Liver (tissue), 9 donors: Measurements from ENCODE around the gene SLC38A1. TPM values are rescaled to one million over a fixed set of nuclear protein-coding genes. Genes with fewer than 3 reads are reported as not detected.

ENCODE experiments used
- DNase-seq: peaks from one replicate; pipeline ENCODE4 v3.0.0-alpha.2; 2017; ENCODE audit warnings: low spot score
- H3K27ac ChIP-seq, 2 donors: one replicate each; pipeline ENCODE4 v1.7.0; 2013; ENCODE audit warnings: inconsistent platforms in 2 of 2, low read length in 2 of 2, control low read depth in 1 of 2, low read depth in 1 of 2, mild to moderate bottlenecking in 1 of 2
- H3K27me3 ChIP-seq, 4 donors: one replicate each; pipeline versions ENCODE4 v1.6.1 to v1.7.0; 2013; ENCODE audit warnings: low read length in 3 of 4, inconsistent platforms in 1 of 4, mild to moderate bottlenecking in 1 of 4, moderate library complexity in 1 of 4; ENCODE audit not compliant: control insufficient read depth in 4 of 4, insufficient read depth in 4 of 4
- H3K36me3 ChIP-seq, 4 donors: one replicate each; pipeline versions ENCODE4 v1.6.1 to v1.7.0; 2013; ENCODE audit warnings: low read length in 3 of 4, mild to moderate bottlenecking in 3 of 4, low read depth in 1 of 4, moderate library complexity in 1 of 4; ENCODE audit not compliant: control insufficient read depth in 4 of 4, insufficient read depth in 3 of 4
- H3K4me1 ChIP-seq, 4 donors: one replicate each; pipeline versions ENCODE4 v1.6.1 to v1.7.0; 2013; ENCODE audit warnings: low read length in 3 of 4, mild to moderate bottlenecking in 3 of 4, moderate library complexity in 1 of 4; ENCODE audit not compliant: control insufficient read depth in 4 of 4, insufficient read depth in 4 of 4
- H3K4me3 ChIP-seq, 3 donors: one replicate each; pipeline versions ENCODE4 v1.6.1 to v1.7.0; 2013; ENCODE audit warnings: low read length in 3 of 3, control low read depth in 1 of 3, low read depth in 1 of 3, mild to moderate bottlenecking in 1 of 3
- H3K9ac ChIP-seq, 2 donors: one replicate each; pipeline ENCODE4 v1.7.0; 2013; ENCODE audit warnings: low read length in 2 of 2, mild to moderate bottlenecking in 2 of 2, moderate library complexity in 2 of 2, control low read depth in 1 of 2, low read depth in 1 of 2
- H3K9me3 ChIP-seq, 4 donors: one replicate each; pipeline versions ENCODE4 v1.6.1 to v1.7.0; 2013; ENCODE audit warnings: low read length in 3 of 4; ENCODE audit not compliant: control insufficient read depth in 4 of 4
- ATF3 ChIP-seq: IDR thresholded peaks from 2 replicates; pipeline ENCODE4 v1.6.1; 2016; ENCODE audit warnings: antibody characterized with exemption
- CTCF ChIP-seq: fragments of 150-350 bp; IDR thresholded peaks from 2 replicates; pipeline ENCODE4 v1.5.1; 2017; ENCODE audit warnings: improper control_type of control experiment, low read depth, low read length; ENCODE audit not compliant: missing input control
- FOXA2 ChIP-seq: IDR thresholded peaks from 2 replicates; pipeline ENCODE4 v1.6.1; 2016; ENCODE audit warnings: antibody characterized with exemption
- GABPA ChIP-seq, 2 donors: IDR thresholded peaks in 1 of 2; conservative IDR thresholded peaks in 1 of 2; 2 replicates each; pipeline ENCODE4 v1.6.1; 2016; ENCODE audit warnings: antibody characterized with exemption in 2 of 2, mild to moderate bottlenecking in 1 of 2, moderate library complexity in 1 of 2
- HNF4A ChIP-seq, 2 donors: conservative IDR thresholded peaks; 2 replicates each; pipeline ENCODE4 v1.6.1; 2016; ENCODE audit warnings: antibody characterized with exemption in 2 of 2, mild to moderate bottlenecking in 2 of 2
- HNF4G ChIP-seq: IDR thresholded peaks from 2 replicates; pipeline ENCODE4 v1.6.1; 2016; ENCODE audit warnings: antibody characterized with exemption
- JUND ChIP-seq, 2 donors: IDR thresholded peaks; 2 replicates each; pipeline ENCODE4 v1.6.1; 2016; ENCODE audit warnings: antibody characterized with exemption in 2 of 2
- NR2F2 ChIP-seq: IDR thresholded peaks from 2 replicates; pipeline ENCODE4 v1.6.1; 2016; ENCODE audit warnings: antibody characterized with exemption
- REST ChIP-seq: IDR thresholded peaks from 2 replicates; pipeline ENCODE4 v1.6.1; 2016; ENCODE audit warnings: antibody characterized with exemption, mild to moderate bottlenecking
- RXRA ChIP-seq, 2 donors: IDR thresholded peaks; 2 replicates each; pipeline ENCODE4 v1.6.1; 2017 to 2018; ENCODE audit warnings: antibody characterized with exemption in 2 of 2, mild to moderate bottlenecking in 1 of 2
- TAF1 ChIP-seq: conservative IDR thresholded peaks from 2 replicates; pipeline ENCODE4 v1.6.1; 2016; ENCODE audit warnings: antibody characterized with exemption, mild to moderate bottlenecking
- ZBTB33 ChIP-seq: IDR thresholded peaks from 2 replicates; pipeline ENCODE4 v1.6.1; 2016; ENCODE audit warnings: antibody characterized with exemption
- WGBS: extraction: QIAGEN DNeasy Blood & Tissue Kit; methylation state at CpG from one replicate; pipeline ENCODE4 v1.1.7; 2013; 5-methylcytosine and 5-hydroxymethylcytosine counted together
- polyA plus RNA-seq, 2 donors: library from polyadenylated mRNA; stranded (reverse) in 1 of 2; unstranded in 1 of 2; fragments of 200-250 nt in 1 of 2; fragments of >200 nt in 1 of 2; fragmentation: Nextera tagmentation in 1 of 2; extraction: Ambion mirVana in 1 of 2; gene quantifications; one replicate each; pipeline versions ENCODE4 v1.2.1 to v1.2.3, GENCODE V29; 2013 to 2015
- total RNA-seq, 2 donors: library from RNA; depleted of rRNA; stranded (reverse); fragments of >200 nt; gene quantifications; one replicate each; pipeline ENCODE4 v1.2.3, GENCODE V29; 2014
- donor health status: healthy.
- donor health status: healthy.
- donor health status: healthy.
- donor health status: healthy.
- donor health status: healthy.

The SLC38A1 gene
- total and polyA plus RNA-seq, 4 donors: 6.2 to 14.9 (median 9.6) TPM

- 96% methylated on average over 3 of the region's 3 CpGs for WGBS
Measured at GRCh38 chr12:46185686-46186085, 83.2 kb downstream of the SLC38A1 start.

More at GRCh38 chr12:46185686-46186085, 83.2 kb downstream of the SLC38A1 start:
- Histone ChIP-seq H3K27ac (peak overlapping the region in 1 of 2 donors; percentile 41), H3K36me3 (no peaks in the 10 kb centered on the region), H3K9ac (no peak overlapping the region), H3K27me3 (no peaks in the 10 kb centered on the region), H3K4me3 (no peak overlapping the region), H3K4me1 (peaks cover 5 to 32% (median 11%) of the 10 kb centered on the region in 4 donors), H3K9me3 (no peaks in the 10 kb centered on the region)
- no peak for DNase-seq
- TF ChIP-seq FOXA2 (no peak), ZBTB33 (no peak), GABPA (IDR thresholded peaks at IDR 0.05 in 1 of 2, conservative IDR thresholded peaks at IDR 0.05 in 1 of 2) (no peak), HNF4A (conservative IDR thresholded peaks at IDR 0.05) (no peak), RXRA (IDR thresholded peaks at IDR 0.05) (no peak), REST (no peak), ATF3 (no peak), JUND (IDR thresholded peaks at IDR 0.05) (no peak), CTCF (no peak), TAF1 (no peak), HNF4G (no peak), NR2F2 (no peak)
